MV-4-11 (cell line): ENCODE data around the gene CAB39.

ENCODE experiments used
- DNase-seq: peaks from one replicate; lab custom pipeline; 2025; lab: John Stamatoyannopoulos, UW

Gene CAB39

DNA sequence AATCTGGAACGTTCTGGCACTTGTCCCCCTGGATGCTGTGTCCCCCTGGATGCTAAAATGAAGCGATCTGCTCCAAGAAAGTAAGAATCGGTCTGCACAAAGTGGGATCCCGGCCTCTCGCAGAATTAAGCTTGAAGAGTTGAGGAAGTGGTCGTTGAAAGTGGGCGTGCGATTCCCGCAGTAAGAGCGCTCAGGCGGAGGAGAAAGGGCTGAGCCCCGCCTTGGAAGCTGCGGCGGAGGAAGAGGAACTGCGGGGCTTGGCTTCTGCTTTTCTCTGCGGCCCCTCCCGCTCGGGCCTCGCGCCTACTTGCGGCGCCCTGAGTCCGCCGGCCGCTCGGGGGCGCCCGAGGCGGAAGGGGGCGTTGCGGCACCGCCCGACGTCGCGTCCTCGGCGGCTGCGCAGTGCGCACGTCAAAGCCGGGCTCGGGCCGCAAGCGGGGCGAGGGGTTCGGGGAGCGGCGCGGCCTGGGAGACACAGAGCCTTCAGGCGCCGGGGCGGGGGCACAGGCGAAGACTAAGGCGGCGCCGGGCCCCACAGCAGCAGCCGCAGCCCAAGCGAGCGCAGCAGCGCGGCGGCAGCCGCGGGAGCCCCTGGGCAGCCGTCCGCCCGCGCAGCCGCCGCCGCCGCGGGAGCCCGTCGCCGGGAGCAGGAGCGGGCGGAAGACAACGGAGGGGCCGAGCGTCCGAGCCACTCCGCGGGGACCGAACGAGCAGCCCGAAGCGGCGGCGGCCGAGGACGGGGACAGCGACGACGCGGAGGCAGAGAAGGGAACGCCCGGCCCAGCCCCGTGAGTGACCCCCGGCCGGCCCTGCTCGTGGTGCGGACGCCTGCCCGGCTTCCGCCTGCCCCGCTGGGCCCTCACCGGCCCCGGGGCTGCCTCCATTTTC is at the start of gene CAB39:
Gene CAB39, plus strand, starts transcription at position 400 of the 888 bp plus-strand sequence. CDS start 47,160 bp downstream, outside the sequence.
- peak; percentile 97 for DNase-seq

DNA sequence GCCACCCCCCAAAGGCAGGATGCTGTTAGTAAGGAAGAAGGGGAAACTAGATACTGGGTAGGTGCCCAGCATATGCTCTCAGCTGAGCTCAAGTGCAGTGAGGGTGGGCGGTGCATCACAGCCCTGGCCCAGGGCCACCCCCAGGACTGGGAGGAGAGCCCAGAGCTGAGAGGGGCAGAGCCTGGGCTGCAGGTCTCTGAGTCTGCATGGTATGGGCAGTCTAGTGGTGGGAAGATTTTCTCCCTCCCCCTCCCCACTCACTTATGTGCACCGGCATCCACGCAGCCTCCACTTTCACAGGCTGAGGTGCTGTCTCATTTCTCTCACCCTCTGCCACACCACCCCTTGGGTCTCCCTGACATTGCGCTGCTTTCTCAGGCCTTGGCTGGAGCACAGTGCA is 48.5 kb upstream of the CAB39 start:
- no peak for DNase-seq

DNA sequence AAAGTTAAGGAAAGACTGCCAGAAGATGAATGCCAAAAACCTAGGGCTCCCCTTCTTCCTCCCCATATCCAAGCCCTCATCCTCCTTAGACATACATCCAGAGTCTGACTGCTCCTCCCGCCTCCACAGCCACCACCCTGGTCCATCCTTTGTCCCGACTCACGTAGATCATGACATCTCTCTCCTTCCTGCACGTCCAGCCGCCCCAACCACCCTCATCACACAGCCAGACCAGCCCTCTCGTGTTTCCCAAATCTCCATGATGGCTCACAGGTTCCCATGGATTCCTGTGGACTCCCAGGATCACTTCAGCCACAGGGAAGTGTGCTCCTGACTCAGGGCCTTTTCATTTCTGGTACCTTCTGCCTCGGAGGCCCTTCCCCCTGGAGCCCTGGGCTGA is 47.8 kb upstream of the CAB39 start:
- DNase-seq: no peak

DNA sequence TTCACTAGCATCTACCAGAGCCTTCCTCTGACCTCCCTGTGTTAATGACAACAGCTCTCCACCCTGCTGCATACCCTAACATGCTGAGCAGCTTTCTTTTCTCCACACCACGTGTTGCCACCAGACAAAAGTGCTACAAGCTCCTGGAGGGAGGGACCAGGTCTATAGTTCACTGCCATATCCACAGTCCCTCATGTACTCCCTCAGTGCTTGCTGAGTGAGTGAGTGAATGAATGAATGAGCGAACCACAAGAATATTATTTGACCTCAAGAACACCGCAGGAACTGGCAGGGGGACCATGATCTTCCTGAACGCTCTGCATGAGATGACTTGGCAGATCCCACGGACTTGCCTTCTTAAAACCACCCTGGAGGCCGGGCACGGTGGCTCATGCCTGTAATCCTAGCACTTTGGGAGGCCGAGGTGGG is 47.4 kb upstream of the CAB39 start:
- no peak for DNase-seq

DNA sequence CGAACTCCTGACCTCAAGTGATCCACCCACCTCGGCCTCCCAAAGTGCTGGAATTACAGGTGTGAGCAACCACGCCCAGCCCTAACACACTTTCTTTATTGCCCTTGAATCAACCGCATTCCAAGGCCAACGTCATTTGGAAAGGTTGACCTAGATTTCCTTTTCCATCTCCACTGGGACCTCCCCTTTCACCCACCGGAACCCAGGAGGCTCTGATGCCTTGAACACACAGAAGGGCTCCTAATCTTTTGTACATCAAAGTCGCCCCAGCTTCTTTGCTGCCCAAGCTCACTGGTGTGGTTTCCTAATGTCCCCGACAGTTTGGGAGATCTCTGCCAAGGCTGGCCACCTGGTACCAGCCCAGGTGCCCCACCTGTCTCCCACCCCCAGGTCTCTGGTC is 46.2 kb upstream of the CAB39 start:
- DNase-seq: no peak

DNA sequence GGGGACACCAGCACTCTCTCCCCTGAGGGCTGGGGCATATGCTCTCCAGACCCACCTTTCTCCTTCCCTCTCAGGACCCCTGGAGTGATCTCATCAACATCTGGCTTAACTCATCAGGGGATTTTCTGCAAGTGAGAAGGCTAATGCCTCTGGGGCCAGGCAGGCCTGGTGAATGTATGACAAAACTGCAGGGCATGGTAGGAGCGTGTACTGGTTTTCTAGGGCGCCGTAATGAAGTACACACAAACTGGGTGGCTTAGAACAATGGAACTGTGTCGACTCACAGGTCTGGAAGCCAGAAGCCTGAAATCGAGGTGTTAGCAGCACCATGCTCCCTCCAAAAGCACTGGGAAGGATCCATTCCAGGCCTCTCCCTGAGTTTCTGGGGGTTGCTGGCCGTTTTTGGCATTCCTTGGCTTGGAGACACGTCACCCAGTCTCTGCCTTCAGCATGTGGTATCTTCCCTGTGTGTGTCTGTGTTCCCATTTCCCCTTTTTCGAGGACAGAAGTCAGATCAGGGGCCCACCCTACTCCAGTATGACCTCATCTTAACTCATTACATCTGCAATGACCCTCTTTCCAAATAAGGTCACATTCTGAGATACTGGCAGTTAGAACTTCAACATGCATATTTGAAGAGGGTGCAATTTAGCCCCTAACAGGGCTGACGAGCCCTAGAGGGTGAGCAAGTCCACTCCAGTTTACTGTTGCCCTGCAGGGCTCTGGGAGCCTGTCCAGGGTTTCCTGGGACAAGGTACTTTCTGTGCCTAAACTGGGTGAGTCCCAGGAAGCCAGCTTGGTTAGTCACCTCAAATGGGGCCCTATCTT is 45.5 kb upstream of the CAB39 start:
- peak; percentile 98 for DNase-seq

DNA sequence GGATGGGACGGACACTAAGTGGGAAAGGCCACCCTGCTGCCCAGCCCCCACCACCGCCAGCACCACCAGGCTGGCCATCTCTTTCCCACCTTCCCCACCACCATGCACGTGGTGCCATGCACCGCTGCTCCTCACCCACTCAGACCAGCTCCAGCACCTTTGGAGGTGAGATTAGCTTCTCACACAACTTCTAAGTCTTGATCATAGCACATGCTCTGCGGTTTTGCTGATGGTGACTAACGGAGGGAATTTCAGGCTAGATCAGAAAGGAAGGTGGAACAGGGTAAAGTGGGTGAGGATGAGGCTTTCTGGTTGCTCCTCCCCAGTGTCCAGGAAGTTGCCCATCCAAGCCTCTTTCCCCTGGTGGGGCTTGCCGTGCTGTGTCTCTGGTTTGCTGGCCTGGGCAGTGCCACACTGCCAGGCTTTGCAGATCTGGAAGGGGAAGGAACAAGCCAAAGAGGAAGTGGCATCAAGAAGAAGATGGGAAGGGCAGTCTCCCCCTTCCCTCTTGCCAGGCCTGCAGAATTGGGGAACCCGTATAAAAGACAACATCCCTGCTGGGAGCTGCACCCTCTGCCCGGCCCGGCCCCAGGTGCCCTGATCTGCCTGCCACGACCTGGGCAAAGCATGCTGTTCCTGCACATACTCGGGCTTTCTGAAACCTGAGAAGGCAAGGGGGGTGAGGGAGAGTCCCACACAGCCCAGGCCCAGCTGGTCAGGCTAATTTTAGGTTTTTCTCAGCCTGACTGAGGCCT is 44.3 kb upstream of the CAB39 start:
- peak; percentile 88 for DNase-seq

DNA sequence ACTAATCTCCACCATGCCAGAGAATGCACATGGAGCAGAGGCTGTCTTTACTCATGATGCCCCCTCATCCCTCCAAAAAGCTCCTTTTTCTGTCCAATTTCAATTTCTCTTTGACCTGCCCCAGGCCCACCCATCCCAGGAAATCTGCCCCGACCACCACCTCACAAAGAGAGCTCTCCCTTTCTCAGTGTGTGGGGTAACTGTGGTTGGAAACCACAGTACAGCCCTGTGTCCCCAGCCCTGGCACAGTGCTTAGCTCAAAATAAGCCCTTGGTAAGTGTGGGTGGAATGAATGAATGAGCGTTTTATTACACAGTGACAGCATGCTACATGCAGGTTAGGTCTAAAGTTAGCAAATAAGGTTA is 43.7 kb upstream of the CAB39 start:
- peak; percentile 67 for DNase-seq

DNA sequence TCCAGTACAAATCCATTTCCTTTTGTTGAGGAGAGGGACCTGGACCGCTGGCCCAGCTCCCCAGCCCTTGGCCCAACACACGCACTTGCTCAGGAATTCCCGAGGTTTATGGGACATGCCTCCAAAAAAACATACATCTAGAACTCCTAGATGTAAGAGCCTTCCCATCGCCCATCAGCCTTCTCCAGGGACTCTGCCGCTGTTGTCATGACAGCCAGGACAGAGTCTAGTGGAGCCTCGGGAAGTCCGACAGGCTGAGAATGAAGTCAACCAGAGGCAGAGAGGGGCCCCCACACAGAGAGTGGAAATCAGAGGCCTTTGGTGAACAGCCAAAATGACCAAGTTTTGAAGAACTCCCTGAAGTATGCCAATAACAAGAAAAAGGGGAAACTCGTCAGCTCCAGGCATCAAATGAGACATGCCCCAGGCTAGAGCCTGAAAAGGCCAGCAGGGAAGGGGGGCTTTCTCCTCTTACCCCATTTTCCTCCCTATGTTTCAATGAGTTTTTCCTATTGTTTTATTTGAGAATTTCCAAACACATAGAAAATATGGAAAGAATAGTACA is 43.2 kb upstream of the CAB39 start:
- DNase-seq: peak; percentile 28

DNA sequence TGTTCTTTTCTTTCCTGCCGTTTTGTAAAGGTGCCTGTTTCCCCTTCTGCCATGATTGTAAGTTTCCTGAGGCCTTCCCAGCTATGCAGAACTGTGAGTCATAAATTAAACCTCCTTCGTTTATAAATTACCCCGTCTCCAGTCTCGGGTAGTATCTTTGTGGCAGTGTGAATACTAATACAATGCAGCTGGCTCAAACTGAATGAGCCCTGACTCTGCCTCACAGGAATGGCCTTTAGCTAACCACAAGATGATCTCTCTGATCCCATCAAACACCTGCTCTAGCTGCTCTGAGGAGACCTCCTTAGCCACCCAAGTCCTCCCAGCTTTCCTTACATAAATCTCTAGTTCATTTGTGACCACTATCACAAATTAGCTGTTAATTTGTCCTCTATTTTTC is 41.5 kb upstream of the CAB39 start:
- DNase-seq: no peak

DNA sequence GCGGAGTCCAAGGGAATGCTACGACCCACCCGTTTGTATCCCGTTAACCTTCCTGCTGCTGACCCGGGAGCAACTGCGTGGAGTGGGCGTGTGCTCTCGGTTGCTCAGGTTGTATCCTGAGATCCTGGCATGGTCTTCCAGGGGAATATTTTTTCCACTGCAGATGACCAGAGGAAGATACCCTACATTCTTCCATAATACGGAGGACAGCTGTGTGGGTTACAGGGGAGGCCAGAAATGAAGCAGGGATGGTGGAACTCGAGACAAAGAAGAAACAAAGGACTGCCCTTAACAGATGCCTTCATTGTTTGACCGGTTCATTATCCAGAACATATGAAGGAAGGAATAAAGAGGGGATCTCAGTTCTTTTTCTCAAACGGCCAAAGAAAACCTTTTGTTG is 39.8 kb upstream of the CAB39 start:
- DNase-seq: no peak

DNA sequence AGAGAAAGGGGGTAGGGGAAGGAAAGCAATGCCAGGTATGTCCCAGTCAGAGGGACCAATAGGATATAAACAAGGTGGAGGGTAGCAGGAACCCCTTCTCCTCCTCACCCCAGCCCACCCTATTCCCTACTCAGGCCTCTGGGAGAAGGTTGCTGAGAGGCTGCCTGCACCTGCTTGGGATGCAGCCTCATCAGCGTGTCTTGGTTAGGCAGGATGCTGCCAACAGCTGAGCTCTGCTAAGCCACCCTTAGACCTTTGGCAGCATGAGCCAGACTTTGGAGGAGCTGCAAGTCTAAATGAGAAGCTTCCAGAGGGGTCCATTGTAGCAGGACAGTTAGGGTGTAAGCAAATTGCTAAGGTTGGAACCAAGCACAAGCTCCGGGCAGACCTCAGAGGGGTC is 38.2 kb upstream of the CAB39 start:
- no peak for DNase-seq

DNA sequence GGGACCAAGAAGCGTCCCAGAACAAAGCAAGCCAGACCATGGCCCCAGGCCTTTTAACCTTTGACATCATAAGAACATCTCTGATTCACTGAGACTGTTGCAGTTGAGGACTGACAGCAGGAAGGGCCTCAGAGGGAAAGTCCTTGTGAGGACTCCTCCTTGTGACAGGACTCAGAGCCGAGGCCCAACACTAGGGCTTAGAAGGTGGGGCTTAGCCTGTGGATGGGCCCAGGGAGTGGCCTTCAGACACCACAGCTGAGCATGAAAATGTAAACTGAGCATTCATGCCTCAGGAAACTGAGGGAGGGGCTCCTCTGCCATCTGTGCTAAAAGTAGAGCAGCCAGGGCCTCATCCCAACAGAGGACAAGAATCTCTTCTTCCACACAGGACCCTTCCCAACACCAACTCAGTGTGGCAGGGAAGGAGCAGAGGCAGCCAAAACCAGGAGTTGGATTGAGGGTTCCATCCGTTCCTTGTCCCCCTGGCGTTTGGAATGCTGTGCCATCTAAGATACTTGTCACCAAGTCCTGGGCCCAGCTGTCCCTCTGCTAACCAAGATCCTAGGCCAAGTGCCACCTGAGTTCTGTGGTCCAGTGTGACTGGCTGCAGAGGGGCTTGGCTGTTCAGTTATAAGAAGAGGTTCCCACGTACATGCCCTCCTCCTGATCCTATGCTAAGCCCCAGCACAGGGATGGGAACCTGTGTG is 37.5 kb upstream of the CAB39 start:
- no peak for DNase-seq

DNA sequence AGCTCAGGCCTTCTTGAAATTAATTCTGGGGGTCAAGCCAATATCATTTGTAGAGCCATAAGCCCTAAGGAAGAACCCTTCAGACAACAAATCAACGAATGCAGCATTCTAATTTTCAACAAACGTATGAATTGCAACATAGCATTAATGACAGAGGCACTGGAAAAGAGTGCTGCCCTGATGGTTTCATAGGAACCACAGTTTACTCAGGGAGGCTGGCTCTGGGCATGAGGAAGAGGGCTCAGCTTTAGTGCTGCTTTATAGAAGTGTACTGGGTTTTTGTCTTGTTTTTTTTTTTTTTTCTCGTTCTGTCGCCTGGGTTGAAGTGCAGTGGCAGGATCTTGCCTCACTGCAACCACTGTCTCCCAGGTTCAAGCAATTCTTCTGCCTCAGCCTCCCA is 36.1 kb upstream of the CAB39 start:
- peak; percentile 62 for DNase-seq

DNA sequence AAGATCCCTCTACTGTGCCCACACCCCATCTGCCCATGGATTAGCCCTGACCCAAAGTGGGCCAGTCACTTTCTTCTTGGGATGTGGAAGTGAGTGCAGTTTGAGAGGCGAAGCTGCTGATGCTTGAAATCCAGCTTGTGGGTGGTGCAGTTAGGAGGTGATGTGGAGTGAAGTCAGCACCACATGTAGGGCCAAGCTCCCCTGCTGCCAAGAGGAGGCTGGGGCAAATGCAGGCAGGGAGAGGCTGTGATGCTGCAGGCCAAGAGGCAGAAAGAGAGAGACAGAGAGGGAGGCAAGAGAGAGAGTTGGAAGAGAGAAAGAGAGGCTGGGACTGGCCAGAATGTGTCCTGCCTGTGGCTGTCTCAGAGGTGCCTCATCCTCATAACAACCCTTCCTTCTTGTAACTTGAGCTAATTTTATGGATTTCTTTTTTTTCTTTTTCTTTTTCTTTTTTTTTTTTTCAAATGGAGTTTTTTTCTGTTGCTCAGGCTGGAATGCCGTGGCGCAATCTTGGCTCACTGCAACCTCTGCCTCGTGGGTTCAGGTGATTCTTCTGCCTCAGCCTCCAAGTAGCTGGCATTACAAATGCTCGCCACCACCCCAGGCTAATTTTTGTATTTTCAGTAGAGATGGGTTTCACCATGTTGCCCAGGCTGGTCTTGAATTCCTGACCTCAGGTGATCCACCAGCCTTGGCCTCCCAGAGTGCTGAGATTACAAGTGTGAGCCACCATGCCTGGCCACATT is 35.3 kb upstream of the CAB39 start:
- no peak for DNase-seq

DNA sequence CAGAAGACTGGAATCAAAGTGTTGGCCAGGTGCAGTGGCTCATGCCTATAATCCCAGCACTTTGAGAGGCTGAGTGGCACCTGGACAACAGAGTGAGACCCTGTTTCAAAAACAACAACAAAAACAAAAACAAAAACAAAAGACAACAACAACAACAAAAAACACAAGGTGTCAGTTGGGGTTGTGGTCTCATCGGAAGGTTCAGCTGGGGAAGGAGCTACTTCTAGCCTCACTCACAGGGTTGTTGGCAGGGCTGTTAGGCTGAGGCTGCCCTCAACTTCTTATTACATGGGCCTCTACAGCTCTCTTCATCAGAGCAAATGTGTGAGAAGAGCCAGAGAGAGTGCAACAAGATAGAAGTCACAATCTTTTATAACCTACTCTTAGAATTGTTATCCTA is 34.6 kb upstream of the CAB39 start:
- DNase-seq: no peak

DNA sequence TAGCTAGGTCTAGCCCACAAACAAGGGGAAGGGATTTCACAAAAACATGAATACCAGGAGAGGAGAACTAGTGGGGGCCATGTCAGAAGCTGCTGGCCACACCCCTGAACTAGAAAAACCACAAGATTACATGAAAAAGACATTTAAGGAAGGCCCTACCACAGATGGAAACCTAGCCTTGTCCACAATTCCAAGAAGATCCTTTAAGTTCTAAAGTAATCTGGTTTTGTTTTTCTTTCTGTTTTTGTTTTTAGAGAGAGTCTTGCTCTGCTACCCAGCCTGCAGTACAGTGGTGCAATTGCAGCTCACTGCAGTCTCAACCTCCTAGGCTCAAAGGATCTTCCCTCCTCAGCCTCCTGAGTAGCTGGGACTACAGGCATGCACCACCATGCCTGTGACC is 34.2 kb upstream of the CAB39 start:
- peak; percentile 92 for DNase-seq

DNA sequence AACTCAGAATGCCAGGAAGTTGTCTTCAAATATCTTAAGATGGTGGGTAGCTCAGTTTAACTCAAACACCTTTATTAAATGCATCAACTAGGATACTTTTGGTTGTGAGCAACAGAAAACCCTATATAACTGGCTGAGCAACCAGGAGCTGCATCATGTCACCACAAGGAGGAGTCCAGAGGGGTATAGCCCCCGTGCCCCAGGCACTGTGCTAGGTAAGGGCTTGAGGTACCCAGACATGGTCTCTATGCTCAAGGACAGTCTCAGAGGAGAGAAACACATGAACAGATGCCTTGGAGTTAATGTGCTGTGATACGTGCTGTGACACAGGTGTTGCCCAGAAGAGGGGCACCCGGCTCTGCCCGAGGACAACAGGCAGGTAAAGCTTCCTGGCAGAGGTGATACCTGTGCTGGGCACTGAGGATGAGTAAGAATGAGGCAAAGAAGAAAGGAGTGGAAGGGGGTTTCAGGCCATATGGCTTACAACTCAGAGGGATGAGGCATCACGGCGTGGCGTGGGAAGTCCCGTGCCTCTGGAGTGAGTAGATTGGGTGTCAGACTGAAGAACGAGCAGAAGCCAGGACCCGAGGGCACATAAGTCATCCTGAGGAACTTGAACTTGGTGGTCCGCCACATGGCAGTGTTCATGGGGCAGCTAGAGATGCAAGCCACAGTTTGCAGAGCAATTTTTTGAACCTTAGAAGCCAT is 32.0 kb upstream of the CAB39 start:
- no peak for DNase-seq

DNA sequence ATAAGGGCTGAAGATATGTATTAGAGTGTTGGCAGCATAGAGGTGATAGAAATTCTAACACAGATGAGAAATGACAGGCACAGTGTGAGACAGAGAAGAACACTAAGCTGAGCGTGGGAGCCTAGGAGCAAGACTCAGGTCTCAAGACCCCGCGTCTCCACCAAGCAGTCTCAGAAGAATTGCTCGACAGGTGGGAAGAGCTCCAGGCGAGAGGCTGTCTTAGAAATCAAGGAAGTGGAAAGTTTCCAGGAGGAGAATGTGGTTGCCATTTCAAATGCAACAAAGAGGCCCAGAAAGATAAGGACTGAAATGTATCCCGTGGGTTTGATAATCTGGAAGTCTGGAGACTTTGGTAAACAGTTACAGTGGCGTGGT is 31.5 kb upstream of the CAB39 start:
- DNase-seq: no peak

DNA sequence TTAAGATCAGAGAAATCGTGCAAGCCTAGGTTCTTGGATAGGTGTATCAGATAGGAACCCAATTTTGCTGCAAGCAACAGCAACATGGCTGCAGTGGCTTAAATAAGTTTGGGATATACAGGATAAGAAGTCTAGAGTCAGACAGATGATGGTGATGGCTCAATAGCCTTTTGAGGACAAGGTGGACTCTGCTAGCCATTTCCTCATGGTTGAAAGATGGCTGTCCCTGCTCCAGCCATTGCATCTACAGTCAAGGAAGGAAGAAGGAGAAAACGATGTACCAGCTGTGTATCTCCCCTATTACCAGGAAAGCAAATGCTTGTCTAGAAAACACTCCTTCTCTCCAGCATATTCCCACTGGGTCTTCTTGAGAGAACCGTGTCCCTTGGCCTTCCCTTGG is 30.1 kb upstream of the CAB39 start:
- no peak for DNase-seq
